GM12875 (cell line): ENCODE measurements around the gene SPO11.

Source experiments
- H3K4me3 ChIP-seq: one replicate; pipeline ENCODE4 v1.5.1; 2011; ENCODE audit warnings: low read depth, low read length, control low read depth
- TF ChIP-seq, protein P1 (sequence below): IDR thresholded peaks from 2 replicates; pipeline ENCODE4 v1.5.1; 2011; ENCODE audit warnings: low read depth, mild to moderate bottlenecking, control low read depth, inconsistent platforms, low read length, moderate library complexity, borderline replicate concordance; ENCODE audit not compliant: insufficient read depth

SPO11 gene

GRCh38 chr20:57371363-57371762 is 41.8 kb downstream of the SPO11 start:
- TF ChIP-seq, protein P1, sequence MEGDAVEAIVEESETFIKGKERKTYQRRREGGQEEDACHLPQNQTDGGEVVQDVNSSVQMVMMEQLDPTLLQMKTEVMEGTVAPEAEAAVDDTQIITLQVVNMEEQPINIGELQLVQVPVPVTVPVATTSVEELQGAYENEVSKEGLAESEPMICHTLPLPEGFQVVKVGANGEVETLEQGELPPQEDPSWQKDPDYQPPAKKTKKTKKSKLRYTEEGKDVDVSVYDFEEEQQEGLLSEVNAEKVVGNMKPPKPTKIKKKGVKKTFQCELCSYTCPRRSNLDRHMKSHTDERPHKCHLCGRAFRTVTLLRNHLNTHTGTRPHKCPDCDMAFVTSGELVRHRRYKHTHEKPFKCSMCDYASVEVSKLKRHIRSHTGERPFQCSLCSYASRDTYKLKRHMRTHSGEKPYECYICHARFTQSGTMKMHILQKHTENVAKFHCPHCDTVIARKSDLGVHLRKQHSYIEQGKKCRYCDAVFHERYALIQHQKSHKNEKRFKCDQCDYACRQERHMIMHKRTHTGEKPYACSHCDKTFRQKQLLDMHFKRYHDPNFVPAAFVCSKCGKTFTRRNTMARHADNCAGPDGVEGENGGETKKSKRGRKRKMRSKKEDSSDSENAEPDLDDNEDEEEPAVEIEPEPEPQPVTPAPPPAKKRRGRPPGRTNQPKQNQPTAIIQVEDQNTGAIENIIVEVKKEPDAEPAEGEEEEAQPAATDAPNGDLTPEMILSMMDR: no peak
- no peak overlapping the region for H3K4me3 ChIP-seq

DNA sequence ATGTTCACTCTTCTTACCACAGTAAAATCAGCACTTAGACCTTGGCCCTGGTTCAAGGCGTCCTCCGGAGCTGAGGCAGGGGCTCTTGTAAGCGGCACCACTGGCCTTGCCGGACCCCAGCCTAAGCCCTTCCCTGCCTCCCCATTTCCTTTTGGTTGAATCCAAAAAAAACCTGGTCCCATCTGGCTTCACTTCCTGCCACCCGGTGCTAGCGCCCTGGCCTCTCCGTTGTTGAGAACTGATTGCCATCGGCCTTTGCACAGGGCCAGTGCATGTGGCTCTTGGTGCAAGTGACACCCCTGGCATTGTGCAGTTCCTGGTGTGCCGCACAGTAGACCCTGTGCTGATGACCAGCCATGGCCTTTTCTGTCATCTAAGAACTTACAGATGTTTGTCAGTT is 42.6 kb downstream of the SPO11 start:
- H3K4me3 ChIP-seq: no peak overlapping the region
- TF ChIP-seq, protein P1: no peak

GRCh38 chr20:57372581-57373350 is 43.2 kb downstream of the SPO11 start:
- H3K4me3 ChIP-seq: no peak overlapping the region
- TF ChIP-seq, protein P1: no peak

GRCh38 chr20:57374343-57374930 is 44.8 kb downstream of the SPO11 start:
- H3K4me3 ChIP-seq: no peak overlapping the region
- TF ChIP-seq, protein P1: no peak

GRCh38 chr20:57374931-57375651 is 45.5 kb downstream of the SPO11 start:
- H3K4me3 ChIP-seq: no peak overlapping the region
- TF ChIP-seq, protein P1: no peak

- TF ChIP-seq, protein P1: no peak
- H3K4me3 ChIP-seq: no peak overlapping the region
Measured at GRCh38 chr20:57375652-57376230, 46.1 kb downstream of the SPO11 start.

- H3K4me3 ChIP-seq: no peak overlapping the region
- TF ChIP-seq, protein P1: no peak
Measured at GRCh38 chr20:57377350-57377749, 47.7 kb downstream of the SPO11 start.
